HG03354 (cell line): ENCODE measurements around the gene ELP5.

Experiments used
- ATAC-seq: cut with Tn5 transposase; IDR thresholded peaks from one replicate; pipeline ENCODE4 v1.9.1; 2021; ENCODE audit warnings: mild to moderate bottlenecking; ENCODE audit not compliant: unreplicated experiment, poor library complexity, severe bottlenecking

ELP5 gene

DNA sequence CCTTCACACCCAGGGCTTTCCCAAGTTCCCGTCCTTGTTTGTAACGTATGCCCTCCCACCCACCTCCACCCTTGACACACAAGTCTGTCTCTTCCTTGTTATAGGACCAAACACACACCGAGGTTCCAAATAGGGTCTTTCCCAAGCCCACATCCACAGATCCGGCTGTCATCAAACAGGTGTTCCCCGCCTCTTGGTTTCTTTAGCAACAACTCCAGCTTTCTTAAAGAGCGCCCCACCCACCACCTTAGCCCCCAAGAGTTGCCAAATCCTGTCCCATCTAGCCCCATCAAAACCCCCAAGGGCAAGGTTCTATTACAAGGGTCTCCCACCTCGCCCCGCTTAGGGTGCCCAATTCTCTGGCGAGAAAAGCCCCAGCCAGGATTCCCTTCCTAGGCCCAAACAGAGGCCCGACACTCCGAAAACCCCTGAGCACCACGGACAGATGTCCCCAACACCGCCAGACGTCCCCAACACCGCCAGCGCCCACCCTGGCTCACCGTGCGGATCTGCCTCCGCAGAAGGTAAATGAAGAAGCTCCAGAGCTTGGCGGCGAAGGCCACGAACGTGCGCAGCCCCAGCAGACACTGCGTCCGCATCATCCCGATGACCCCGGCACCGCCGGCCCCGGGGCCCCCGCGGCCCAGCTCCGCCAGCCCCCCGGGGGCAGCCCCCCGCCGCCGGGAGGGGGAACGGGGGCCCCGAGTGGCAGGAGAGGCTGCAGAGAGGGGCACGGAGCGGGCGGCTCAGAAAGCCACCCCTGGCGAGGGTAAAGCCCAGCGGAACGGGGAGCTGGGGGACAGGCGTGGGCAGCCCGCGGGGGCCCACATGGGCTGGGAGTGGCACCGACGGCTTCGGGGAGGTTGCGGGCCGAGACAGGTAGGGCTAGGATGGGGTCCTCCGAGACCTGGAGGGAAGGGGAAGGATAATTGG, 1.1 kb upstream of the ELP5 start:
- ATAC-seq, result no peak

DNA sequence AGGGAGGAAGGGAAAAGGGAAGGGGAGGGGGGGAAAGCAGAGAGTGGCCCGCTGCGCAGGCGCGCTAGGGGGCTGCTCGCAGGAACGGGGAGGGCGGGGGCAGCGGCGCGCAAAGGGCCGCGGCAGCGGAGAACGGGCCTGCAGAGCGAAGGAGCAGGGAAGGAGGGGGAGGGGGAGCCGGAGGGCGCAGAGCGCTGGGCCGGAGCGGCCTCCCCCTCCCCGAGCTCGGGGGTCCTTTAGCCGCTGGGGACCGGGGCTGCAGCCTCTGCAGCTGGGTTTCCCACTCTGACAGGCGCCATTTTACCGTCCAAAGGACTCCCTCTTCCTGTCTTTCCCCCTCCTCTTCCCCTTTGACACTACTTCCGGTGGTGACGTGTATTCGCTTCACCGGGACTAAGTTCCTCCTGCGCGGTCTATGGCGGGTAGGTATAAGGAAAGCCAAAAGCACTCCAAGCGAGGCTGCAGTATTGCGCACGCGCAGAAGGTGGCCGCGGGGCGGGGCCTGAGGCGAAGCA, 297 bp upstream of the ELP5 start, which contains the start of gene CTDNEP1:
Gene CTDNEP1, minus strand, starts transcription at position 74 of the 515 bp plus-strand sequence. CDS start 438 bp downstream, outside the sequence.
- peak; percentile 88 for ATAC-seq

DNA sequence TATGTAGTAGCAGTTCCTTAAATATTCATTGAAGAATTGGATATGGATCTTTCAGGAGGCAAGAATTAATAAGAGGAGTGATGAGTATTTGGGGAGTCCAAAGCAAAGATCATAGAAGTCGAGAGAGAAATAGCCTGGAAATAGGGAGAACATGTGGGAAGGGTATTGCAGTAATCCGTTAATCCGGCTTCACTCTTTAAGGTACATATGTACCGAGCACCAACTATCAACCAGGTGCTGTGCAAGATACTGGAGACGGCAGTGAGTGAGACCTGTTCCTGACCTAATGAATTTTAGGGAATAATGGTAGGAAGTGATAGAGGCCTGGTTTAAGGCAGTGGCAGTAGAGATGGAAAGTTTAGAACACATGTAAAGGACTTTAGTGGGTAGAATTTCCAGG, 1.1 kb downstream of the ELP5 start:
- ATAC-seq, result no peak

DNA sequence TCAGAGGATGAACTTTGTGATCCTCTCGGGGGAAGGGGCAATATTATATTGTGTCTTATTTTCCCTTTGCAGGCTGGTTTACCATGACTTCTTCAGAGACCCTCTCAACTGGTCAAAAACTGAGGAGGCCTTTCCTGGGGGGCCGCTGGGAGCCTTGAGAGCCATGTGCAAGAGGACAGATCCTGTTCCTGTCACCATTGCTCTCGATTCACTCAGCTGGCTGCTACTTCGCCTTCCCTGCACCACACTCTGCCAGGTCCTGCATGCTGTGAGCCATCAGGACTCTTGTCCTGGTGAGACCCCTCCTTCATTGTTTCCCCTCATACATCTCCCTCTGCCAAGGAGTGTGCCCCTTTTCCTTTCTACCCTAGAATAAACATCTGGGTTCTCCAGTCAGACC, 2.5 kb downstream of the ELP5 start:
- ATAC-seq, result no peak

DNA sequence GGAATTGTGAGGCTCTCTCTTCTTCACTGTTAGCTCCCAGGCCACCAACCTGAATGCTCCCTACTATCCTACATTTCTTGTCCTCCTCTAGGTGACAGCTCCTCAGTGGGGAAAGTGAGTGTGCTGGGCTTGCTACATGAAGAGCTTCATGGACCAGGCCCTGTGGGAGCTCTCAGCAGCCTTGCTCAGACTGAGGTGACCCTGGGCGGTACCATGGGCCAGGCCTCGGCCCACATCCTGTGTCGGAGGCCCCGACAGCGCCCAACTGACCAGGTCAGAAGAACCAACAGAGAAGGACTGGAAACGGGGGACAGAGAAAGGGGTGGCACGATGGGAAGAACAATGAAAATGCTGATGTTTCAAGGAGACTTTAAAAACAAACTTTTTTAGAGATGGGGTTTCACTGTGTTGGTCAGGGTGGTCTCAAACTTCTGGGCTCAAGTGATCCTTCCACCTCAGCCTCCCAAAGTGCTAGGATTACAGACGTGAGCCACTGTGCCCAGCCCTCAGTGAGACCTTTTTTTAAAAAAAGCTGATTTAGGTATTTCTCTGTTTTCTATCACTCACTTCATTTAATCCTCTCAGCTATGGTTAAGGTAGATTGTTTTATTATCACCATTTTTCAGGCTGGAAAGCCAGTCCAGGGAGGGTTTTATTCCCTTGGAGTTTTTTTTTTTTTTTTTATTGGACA, 4.9 kb downstream of the ELP5 start:
- no peak for ATAC-seq

DNA sequence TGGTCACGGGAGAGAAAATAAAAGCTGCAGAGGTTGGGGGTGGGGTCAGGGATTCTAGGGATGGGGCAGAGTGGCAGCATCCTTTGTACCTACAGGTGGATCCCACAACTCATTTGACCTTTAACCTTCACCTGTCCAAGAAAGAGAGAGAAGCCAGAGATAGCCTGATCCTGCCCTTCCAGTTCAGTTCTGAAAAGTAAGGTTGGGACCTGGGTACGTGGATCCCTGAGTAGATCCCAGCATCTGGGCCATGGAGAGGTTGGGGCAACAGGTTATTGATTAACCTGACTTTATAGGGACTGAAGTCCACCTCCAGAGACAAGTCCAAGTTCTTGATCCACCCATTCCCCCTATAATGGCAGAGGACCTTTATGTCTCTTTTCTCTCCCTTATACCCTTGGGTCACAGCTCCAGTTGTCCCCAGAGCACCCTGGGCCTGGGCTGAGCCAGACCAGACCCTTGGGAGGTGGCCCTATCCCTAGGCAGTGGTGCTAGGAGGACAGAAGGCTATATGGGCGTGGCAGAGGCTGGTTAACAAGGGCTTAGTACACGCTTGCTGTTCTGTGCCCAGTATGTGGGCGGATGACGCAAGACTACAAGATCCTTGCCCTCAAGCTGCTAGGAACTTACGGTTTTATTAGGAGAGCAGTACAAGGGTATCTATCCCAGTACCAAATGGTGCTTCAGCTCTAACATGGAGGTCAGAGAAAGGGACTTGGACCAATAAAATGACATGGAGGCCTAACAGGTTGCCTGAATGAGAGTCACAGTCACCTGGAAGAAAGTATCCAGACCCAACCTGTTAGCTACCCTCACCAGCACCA, 6.9 kb downstream of the ELP5 start:
- ATAC-seq, result no peak

DNA sequence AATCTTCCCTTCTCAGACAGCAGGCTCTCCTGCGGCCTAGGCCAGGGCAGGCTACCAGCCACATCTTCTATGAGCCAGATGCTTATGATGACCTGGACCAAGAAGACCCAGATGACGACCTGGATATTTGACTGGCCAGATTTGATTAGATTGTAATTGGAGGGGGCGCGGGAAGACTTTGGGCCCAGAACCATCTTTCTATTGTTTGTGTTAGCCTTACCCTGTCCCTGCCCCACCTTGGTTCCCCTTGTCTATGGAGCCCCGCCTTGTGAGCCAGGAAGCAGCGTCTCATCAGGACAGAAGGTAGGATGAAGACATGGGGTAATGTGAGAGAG, 7.5 kb downstream of the ELP5 start:
- ATAC-seq, result no peak

DNA sequence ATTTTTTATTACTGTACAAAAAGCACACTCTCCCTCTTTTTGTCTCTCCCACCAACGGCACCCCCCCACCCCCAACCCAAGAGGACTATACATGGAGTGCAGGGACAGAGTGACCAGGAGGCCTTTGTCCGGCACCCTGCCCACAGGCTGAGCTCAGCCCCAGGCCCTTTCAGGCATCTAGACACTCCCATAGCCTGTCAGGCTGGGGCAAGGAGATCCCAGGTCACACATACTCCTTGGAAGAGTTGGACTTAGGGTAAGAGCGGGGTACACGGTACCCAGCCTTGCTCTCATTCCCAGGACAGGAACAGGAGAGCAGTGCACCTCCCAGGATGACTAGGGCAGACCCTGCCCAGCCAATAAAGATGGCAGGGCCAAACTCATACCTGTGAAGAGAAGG, 8.1 kb downstream of the ELP5 start:
- no peak for ATAC-seq

DNA sequence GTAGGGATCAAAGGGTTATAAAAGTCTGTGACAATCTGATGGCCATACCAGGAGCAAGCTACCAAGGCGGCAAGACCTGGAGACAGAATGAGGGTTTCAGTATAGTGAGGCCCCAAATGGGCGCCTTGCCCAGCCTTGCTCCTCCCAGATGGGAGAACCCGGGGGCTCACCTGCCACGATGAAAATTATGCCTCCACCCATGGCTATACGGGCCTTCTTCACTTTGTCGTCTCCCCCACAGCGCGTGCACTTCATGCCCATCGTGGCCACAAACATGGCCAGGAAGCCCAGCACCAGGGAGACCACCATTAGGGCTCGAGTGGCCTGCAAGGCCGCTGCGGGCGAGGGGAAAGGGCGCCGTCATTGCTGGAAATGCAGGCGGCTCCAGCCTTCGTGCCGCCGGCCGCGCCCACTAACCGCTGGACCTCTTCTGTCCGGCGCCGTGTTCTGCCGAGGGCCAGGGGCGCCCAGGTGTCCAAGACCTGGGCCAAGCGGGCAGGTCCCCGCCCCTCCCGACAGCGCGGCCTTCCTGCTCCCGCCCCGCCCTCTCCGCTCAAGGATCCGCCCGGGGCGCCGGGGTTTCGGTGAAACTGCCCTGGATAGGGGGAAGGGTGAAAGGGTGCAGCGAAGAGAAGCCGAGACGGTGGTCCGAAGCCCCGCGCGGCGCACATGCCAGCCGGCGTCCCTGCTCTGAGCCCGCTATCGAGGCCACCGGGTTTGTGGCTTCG, 8.8 kb downstream of the ELP5 start:
- no peak for ATAC-seq

DNA sequence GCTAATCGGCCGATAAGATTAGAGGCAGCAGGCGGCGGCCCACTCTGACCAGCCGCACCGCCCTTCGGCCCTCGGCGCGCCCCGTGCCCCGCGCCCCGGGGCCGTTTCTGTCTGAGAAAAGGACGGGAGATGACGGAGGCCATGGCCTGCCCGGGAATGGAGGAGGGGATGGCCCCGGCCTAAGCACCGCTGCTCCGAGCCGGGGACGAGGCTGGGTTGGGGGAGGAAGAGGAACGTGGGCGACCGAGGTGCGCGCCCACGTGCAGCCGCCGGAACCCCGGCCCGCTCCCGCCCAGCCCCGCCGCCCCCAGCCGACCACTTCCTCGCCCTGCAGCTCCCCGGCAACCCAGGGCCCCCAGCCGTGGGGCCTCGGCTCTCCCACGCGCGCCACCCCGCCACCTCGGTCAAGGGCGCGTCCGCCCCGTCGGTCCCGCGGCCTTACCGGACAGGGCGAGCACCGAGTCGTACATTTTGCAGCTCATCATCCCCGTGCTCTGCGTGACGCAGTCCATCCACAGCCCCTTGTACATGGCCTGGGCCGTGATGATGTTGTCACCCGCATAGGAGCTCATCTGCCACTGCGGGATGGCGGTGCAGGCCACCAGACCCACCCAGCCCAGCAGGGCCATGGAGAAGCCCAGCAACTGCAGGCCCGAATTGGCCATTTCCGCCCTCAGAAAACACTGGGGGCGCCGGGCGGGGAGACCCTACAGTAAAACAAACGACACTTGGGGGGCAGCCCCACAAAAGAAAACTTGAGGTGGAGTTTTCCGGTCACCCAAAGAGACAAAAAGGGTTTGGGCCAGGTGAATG, 9.6 kb downstream of the ELP5 start:
- ATAC-seq, result no peak

DNA sequence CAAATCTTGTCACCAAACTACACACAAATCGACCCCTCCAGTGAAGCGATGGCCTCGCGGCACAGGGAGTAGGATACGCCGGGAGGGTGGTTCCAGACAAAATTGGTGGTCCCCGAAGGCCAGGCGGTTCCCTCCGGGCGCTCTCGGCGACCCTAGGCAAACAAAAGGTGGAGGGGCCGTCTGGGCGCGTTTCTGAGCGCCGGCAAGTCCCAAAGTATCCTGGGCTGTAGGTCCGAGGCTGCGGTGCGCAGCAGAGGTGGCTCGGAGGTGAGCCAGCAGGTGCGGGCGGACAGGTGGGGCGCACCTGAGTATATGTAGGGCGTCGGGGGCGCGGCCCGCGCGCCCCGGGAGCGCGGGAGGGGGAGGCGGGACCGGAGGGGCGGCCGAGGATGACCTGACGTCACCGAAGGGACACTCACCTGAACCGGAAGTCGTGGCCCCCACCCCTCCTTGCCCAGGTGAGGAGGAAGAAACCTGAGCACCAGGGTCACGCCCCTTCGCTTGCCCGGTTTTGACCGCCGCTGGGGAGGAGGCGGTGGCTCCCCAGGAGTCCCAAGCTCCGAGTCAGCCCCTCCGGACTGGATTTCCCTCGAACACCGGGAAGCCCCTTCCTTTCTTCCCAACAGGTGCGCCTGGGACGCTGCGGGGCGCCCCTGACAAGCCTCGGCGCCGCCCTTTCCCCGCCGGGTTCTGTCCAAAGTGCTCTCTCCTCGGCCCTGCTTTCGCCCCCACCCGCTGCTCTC, 10.3 kb downstream of the ELP5 start, which contains the start of gene CLDN7:
Gene CLDN7, minus strand, starts transcription at position 287 of the 743 bp plus-strand sequence. CDS start 435 bp downstream, outside the sequence.
- ATAC-seq, result no peak

DNA sequence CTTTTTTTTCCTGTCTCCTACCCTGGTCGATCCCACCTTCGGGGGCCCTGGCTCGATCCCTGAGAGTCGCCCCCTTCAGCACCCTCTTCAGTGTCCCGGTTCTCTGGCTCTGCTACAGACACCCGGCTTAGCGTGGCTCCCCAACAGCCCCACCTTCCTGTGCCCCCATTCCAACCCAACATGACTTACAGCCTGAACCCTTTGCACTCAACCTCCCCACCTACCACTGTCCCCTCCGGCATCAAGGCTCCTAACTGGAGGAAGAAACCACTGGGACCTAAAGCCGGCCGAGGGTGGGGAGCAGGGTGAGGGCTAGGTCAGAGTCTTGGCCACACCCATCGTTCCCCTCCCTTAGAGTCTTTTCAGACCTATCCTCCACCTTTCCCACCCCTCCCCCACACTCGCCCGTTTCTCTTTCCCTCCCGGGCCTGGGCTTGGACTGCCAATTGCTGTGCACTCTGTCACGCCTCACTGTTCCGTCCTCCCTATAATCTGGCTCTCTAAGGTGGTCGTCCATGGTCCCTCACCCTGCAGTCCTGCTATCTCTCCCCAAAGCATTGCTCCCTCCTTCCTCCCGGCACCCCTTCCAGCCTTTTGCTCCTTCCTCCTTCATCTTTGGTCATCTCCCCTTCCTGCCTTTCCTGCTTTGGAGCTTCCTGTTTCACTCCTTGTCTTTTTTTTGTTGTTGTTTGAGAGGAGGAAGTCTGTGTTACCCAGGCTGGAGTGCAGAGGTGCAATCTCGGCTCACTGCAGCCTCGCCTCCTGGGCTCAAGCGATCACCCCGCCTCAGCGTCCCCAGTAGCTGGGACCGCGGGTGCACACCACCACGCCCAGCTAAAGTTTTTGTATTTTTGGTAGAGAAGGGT, 11.2 kb downstream of the ELP5 start:
- no peak for ATAC-seq

DNA sequence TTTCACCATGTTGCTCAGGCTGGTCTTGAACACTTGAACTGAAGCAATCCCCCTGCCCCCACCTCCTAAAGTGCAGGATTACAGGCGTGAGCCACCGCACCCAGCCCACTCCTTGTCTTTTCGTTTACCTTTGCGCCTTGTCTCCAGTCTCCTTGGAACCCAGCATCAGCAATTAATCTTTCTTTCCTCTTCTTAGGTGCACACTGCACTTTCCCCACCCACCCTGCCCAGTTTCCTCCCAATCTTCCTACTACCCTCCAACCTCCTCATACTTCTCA, 11.7 kb downstream of the ELP5 start:
- no peak for ATAC-seq

DNA sequence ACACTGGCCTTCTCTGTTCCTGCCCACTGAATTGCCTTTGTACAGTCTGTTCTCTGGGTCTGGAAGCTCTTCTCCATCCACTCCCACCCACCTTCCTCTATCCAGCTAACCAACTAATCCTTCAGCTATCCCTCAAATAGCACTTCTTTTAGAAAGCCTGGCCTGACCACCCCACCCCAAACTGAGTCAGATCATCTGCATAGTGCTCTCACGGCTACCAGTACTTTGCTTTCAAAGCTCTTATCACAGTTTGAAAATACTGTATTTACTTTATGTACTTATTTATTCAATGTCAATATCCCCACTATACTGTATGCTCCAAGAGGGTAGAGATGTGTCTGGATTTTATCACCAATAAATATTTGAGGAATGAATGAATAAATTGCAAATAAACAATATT, 14.8 kb downstream of the ELP5 start:
- no peak for ATAC-seq

DNA sequence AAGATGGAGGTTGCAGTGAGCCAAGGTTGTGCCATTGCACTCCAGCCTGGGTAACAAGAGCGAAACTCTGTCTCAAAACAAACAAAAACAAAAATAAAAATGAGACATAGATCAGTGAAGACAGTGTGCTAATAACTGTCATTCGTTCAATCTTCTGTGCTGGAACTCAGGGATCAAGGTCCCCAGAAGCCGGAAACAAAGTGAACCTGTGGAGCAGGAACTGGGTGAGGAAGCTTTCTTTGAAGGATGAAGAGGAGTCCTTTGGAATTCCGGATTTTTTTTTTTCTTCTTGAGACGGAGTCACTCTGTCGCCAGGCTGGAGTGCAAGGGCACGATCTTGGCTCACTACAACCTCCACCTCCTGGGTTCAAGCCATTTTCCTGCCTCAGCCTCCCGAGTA, 27.4 kb downstream of the ELP5 start:
- no peak for ATAC-seq

DNA sequence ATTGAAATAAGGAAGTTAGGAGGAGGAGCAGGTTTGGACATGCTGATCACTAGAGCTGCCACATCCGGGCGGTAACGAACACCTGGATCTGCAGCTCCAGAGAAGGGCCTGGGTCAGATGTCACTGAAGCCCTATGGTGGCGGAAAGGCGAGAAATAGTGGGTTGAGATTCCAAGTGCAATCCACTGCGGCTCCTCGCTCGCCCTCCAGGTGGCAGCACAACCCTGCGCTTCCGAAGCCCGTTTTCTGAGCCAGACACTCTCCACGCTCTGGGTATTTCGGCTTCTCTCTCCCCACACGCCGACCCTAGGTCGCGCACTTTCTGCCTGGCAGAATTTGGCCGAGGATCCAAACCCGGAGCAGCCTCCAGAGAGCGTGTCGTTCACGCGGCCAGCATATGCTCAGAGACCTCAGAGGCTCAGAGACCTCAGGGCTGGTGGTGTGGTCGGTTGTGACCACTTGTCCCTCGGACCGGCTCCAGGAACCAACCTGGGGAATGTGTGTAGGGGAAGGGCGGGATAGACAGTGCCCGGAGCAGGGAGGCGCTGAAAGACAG, 28.6 kb downstream of the ELP5 start:
- ATAC-seq, result peak; percentile 69
